ENCODE results near the gene CFAP74.

CFAP74 gene

GRCh38 chr1:1873186-1873585, 130.4 kb downstream of the CFAP74 start:
- no peaks in the 10 kb centered on the region for H3K9me3 ChIP-seq (ENCODE audit: control insufficient read depth, low read length)
- H3K4me2 ChIP-seq (ENCODE audit: low read length), result no peak overlapping the region
- H3K36me3 ChIP-seq (ENCODE audit: control insufficient read depth, insufficient read depth, low read length), result no peaks in the 10 kb centered on the region
- peaks cover 71% of the 10 kb centered on the region for H3K79me2 ChIP-seq
- no peaks in the 10 kb centered on the region for H3K27me3 ChIP-seq (ENCODE audit: control insufficient read depth, insufficient read depth, low read length)
- no peak overlapping the region for H2AFZ ChIP-seq
- H3K27ac ChIP-seq, result no peak overlapping the region
- no peak for TF ChIP-seq CTCF (IDR thresholded peaks at IDR 0.05)
- H3K4me3 ChIP-seq (ENCODE audit: low read depth, low read length), result no peak overlapping the region
- peaks cover 10% of the 10 kb centered on the region for H3K4me1 ChIP-seq
- no peak overlapping the region for H3K9ac ChIP-seq

DNA sequence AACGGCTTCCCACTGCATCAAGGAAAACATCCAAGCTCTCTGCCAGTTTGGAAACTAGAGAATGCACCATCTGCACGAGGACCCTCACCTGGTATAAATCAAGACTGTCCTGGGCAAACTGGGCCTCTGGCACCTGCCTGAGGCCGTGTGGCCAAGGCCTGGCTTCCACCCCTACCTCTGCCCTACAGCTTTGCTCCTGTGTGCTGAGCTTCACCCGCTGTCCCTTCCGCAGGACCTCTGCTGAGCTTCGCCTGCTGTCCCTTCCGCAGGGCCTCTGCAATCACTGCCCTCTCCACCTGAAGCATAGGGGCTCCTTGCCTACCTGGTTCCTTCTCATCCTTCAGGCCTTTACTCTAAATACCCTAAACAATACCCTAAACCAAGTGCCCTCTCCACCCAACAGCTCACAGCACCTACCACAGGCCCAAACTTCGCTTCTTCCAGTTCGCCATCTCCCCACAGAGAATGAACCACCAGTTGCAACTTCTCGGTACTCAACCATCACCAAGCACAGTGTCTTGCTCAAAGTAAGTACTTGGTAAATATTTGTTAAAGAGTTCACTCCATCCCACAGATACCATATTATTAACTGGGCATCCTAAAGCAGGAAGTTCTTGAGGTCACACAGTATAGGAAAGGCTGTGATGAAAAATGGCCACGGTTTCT, 131.1 kb downstream of the CFAP74 start:
- Histone ChIP-seq H3K27me3 (ENCODE audit: control insufficient read depth, insufficient read depth, low read length) (no peaks in the 10 kb centered on the region), H3K4me3 (ENCODE audit: low read depth, low read length) (no peak overlapping the region), H3K9ac (no peak overlapping the region), H3K9me3 (ENCODE audit: control insufficient read depth, low read length) (no peaks in the 10 kb centered on the region), H3K4me2 (ENCODE audit: low read length) (no peak overlapping the region), H3K4me1 (peaks cover 10% of the 10 kb centered on the region), H3K79me2 (peaks cover 68% of the 10 kb centered on the region), H3K36me3 (ENCODE audit: control insufficient read depth, insufficient read depth, low read length) (no peaks in the 10 kb centered on the region), H2AFZ (no peak overlapping the region), H3K27ac (no peak overlapping the region)
- TF ChIP-seq CTCF (IDR thresholded peaks at IDR 0.05), result no peak

Data from parathyroid adenoma (tissue), 2 donors.